Activated CD8-positive, alpha-beta memory T cell treated with anti-CD3 and anti-CD28 coated beads, Interleukin-2, amount 10 ng/mL, durations not matched to agents 7 days and 5 days (primary cell): ENCODE measurements around the gene C22orf31. TPM values are rescaled to one million over a fixed set of nuclear protein-coding genes. Genes with fewer than 3 reads are reported as not detected.
"Not testable (repeated sequence)": the region's sequence is repeated elsewhere in the genome, so short reads cannot be mapped to it uniquely, and the experiment has no call there.

Experiments used
- ATAC-seq: fragments of 150-1000 bp; cut with Tn5 transposase; one replicate; pipeline ENCODE4 v1.10.0; 2021; ENCODE audit warnings: moderate library complexity
- CTCF ChIA-PET: fragments of 350-600 bp; sonication (Branson Sonifier 250); formaldehyde crosslinking; loops from one replicate; lab custom pipeline; 2021; ENCODE audit warnings: antibody characterized with exemption; lab: Charles Lee
- DNase-seq: peaks from one replicate; pipeline ENCODE4 v3.0.0-alpha.2; 2020
- H3K27ac Mint-ChIP-seq: one replicate; pipeline ENCODE4 v1.8.0; 2021; ENCODE audit warnings: mild to moderate bottlenecking, mixed read lengths
- H3K27me3 Mint-ChIP-seq: one replicate; pipeline ENCODE4 v1.8.0; 2021; ENCODE audit warnings: mixed read lengths
- H3K36me3 Mint-ChIP-seq: one replicate; pipeline ENCODE4 v1.8.0; 2021; ENCODE audit warnings: mild to moderate bottlenecking, mixed read lengths
- H3K4me1 Mint-ChIP-seq: one replicate; pipeline ENCODE4 v1.8.0; 2021; ENCODE audit warnings: mixed read lengths
- H3K4me3 Mint-ChIP-seq: one replicate; pipeline ENCODE4 v1.8.0; 2021; ENCODE audit warnings: mild to moderate bottlenecking, moderate library complexity, mixed read lengths
- H3K9me3 Mint-ChIP-seq: one replicate; pipeline ENCODE4 v1.8.0; 2022; ENCODE audit warnings: low read depth, mixed read lengths
- total RNA-seq, 2 experiments: library from RNA; stranded (reverse); gene quantifications; one replicate each; pipeline ENCODE4 v1.2.3, GENCODE V29; 2021

Gene C22orf31
- total RNA-seq, 2 experiments from 2014 or later: not detected

GRCh38 chr22:29040385-29041275, 21.0 kb downstream of the C22orf31 start:
- no peaks in the 10 kb centered on the region for H3K36me3 Mint-ChIP-seq
- peak; percentile 71 for DNase-seq
- no peak overlapping the region for H3K27ac Mint-ChIP-seq
- H3K9me3 Mint-ChIP-seq: no peaks in the 10 kb centered on the region
- no peak overlapping the region for H3K4me3 Mint-ChIP-seq
- H3K4me1 Mint-ChIP-seq: no peaks in the 10 kb centered on the region
- CTCF ChIA-PET: interaction anchor here (0.5 to 6.1 kb wide), 45 partner anchors 9 to 1021 kb away, joined by 3 to 56 read pairs (median 4); partner anchors contain the start of genes XBP1 and ZNRF3
- peaks cover 35% of the 10 kb centered on the region for H3K27me3 Mint-ChIP-seq
- no peak for ATAC-seq

- H3K36me3 Mint-ChIP-seq, ATAC-seq, H3K4me1 Mint-ChIP-seq, DNase-seq, H3K4me3 Mint-ChIP-seq, H3K27ac Mint-ChIP-seq, H3K9me3 Mint-ChIP-seq: not testable (repeated sequence)
- CTCF ChIA-PET: interaction anchor here (0.7 to 6.1 kb wide), 18 partner anchors 8 to 439 kb away, joined by 3 to 56 read pairs (median 5); partner anchors contain the start of genes KREMEN1 and ZNRF3
- peaks cover 35% of the 10 kb centered on the region for H3K27me3 Mint-ChIP-seq
Measured at GRCh38 chr22:29039684-29040083, 21.9 kb downstream of the C22orf31 start.

GRCh38 chr22:29039148-29039547, 22.5 kb downstream of the C22orf31 start:
- CTCF ChIA-PET: interaction anchor here (0.7 to 6.1 kb wide), 13 partner anchors 8 to 438 kb away, joined by 3 to 56 read pairs (median 7); partner anchors contain the start of genes KREMEN1 and ZNRF3
- DNase-seq (no peak), ATAC-seq (no peak)
- Mint-ChIP-seq H3K9me3 (no peaks in the 10 kb centered on the region), H3K4me3 (no peak overlapping the region), H3K4me1 (no peaks in the 10 kb centered on the region), H3K36me3 (no peaks in the 10 kb centered on the region), H3K27ac (no peak overlapping the region), H3K27me3 (peaks cover 38% of the 10 kb centered on the region)

- ATAC-seq: no peak
Measured at GRCh38 chr22:29037340-29037932, 24.2 kb downstream of the C22orf31 start.

GRCh38 chr22:29032584-29032983, 29.0 kb downstream of the C22orf31 start:
- no peak for DNase-seq
- peaks cover 70% of the 10 kb centered on the region for H3K27me3 Mint-ChIP-seq

More at GRCh38 chr22:29037340-29037932, 24.2 kb downstream of the C22orf31 start:
- CTCF ChIA-PET: interaction anchor here (1.6 kb wide), 1 partner anchor 208 kb away, joined by 7 read pairs; no protein-coding TSS in a partner anchor
- no peak for DNase-seq
- Mint-ChIP-seq H3K4me3 (no peak overlapping the region), H3K9me3 (no peaks in the 10 kb centered on the region), H3K36me3 (no peaks in the 10 kb centered on the region), H3K27ac (no peak overlapping the region), H3K27me3 (peaks cover 46% of the 10 kb centered on the region), H3K4me1 (no peaks in the 10 kb centered on the region)

GRCh38 chr22:29032014-29032475, 29.6 kb downstream of the C22orf31 start:
- H3K4me1 Mint-ChIP-seq: peaks cover 10% of the 10 kb centered on the region
- H3K4me3 Mint-ChIP-seq: no peak overlapping the region
- no peak overlapping the region for H3K27ac Mint-ChIP-seq
- CTCF ChIA-PET: interaction anchor here (1.7 to 2.1 kb wide), 2 partner anchors 8 to 177 kb away, joined by 6 to 12 read pairs; no protein-coding TSS in a partner anchor
- H3K27me3 Mint-ChIP-seq: peaks cover 72% of the 10 kb centered on the region
- no peaks in the 10 kb centered on the region for H3K36me3 Mint-ChIP-seq
- ATAC-seq: no peak
- DNase-seq: no peak
- H3K9me3 Mint-ChIP-seq: no peaks in the 10 kb centered on the region

More at GRCh38 chr22:29032584-29032983, 29.0 kb downstream of the C22orf31 start:
- Mint-ChIP-seq H3K36me3 (no peaks in the 10 kb centered on the region), H3K4me3 (no peak overlapping the region), H3K9me3 (no peaks in the 10 kb centered on the region), H3K4me1 (peaks cover 10% of the 10 kb centered on the region), H3K27ac (no peak overlapping the region)
- no peak for ATAC-seq
- CTCF ChIA-PET: interaction anchor here (2.1 kb wide), 1 partner anchor 177 kb away, joined by 6 read pairs; no protein-coding TSS in a partner anchor

GRCh38 chr22:29031227-29032011, 30.2 kb downstream of the C22orf31 start:
- Mint-ChIP-seq H3K36me3 (no peaks in the 10 kb centered on the region), H3K27ac (no peak overlapping the region), H3K4me1 (peaks cover 10% of the 10 kb centered on the region), H3K4me3 (no peak overlapping the region), H3K9me3 (no peaks in the 10 kb centered on the region), H3K27me3 (peaks cover 77% of the 10 kb centered on the region)
- ATAC-seq (no peak), DNase-seq (no peak)
- CTCF ChIA-PET: interaction anchor here (1.7 to 2.1 kb wide), 2 partner anchors 9 to 176 kb away, joined by 6 to 12 read pairs; no protein-coding TSS in a partner anchor

GRCh38 chr22:29030618-29031226, 30.9 kb downstream of the C22orf31 start:
- H3K27me3 Mint-ChIP-seq: peaks cover 77% of the 10 kb centered on the region
- H3K4me3 Mint-ChIP-seq: no peak overlapping the region
- H3K27ac Mint-ChIP-seq: no peak overlapping the region
- DNase-seq: no peak
- H3K36me3 Mint-ChIP-seq: no peaks in the 10 kb centered on the region
- CTCF ChIA-PET: interaction anchor here (1.7 to 2.1 kb wide), 2 partner anchors 10 to 175 kb away, joined by 6 to 12 read pairs; no protein-coding TSS in a partner anchor
- no peak for ATAC-seq
- H3K9me3 Mint-ChIP-seq: no peaks in the 10 kb centered on the region
- H3K4me1 Mint-ChIP-seq: peaks cover 10% of the 10 kb centered on the region

GRCh38 chr22:29030016-29030617, 31.5 kb downstream of the C22orf31 start:
- peaks cover 77% of the 10 kb centered on the region for H3K27me3 Mint-ChIP-seq
- peaks cover 10% of the 10 kb centered on the region for H3K4me1 Mint-ChIP-seq
- H3K9me3 Mint-ChIP-seq: no peaks in the 10 kb centered on the region
- DNase-seq (no peak), ATAC-seq (no peak)
- CTCF ChIA-PET: interaction anchor here (1.6 to 2.1 kb wide), 2 partner anchors 10 to 175 kb away, joined by 5 to 6 read pairs; no protein-coding TSS in a partner anchor
- H3K36me3 Mint-ChIP-seq: no peaks in the 10 kb centered on the region
- no peak overlapping the region for H3K4me3 Mint-ChIP-seq
- no peak overlapping the region for H3K27ac Mint-ChIP-seq

GRCh38 chr22:29029202-29030000, 32.2 kb downstream of the C22orf31 start:
- Mint-ChIP-seq H3K27me3 (peaks cover 77% of the 10 kb centered on the region), H3K4me3 (no peak overlapping the region), H3K27ac (no peak overlapping the region), H3K4me1 (peaks cover 10% of the 10 kb centered on the region), H3K36me3 (no peaks in the 10 kb centered on the region), H3K9me3 (no peaks in the 10 kb centered on the region)
- ATAC-seq (no peak), DNase-seq (no peak)
- CTCF ChIA-PET: interaction anchor here (1.6 kb wide), 1 partner anchor 11 kb away, joined by 5 read pairs; no protein-coding TSS in a partner anchor

- no peak for ATAC-seq
- peaks cover 10% of the 10 kb centered on the region for H3K4me1 Mint-ChIP-seq
- no peaks in the 10 kb centered on the region for H3K36me3 Mint-ChIP-seq
- peaks cover 80% of the 10 kb centered on the region for H3K27me3 Mint-ChIP-seq
- no peak overlapping the region for H3K4me3 Mint-ChIP-seq
- CTCF ChIA-PET: interaction anchor here (1.6 to 1.7 kb wide), 2 partner anchors 12 to 428 kb away, joined by 4 to 5 read pairs; no protein-coding TSS in a partner anchor
- no peak overlapping the region for H3K27ac Mint-ChIP-seq
- no peak for DNase-seq
- no peaks in the 10 kb centered on the region for H3K9me3 Mint-ChIP-seq
Measured at GRCh38 chr22:29028468-29028867, 33.2 kb downstream of the C22orf31 start.
